Activated CD4-positive, alpha-beta T cell treated with anti-CD3 and anti-CD28 coated beads, Interleukin-2, amount 10 ng/mL, durations not matched to agents 24 days and 14 days (primary cell): ENCODE results near the gene CELF3. TPM values are rescaled to one million over a fixed set of nuclear protein-coding genes. Genes with fewer than 3 reads are reported as not detected.
A peak's percentile ranks its signal among the peaks of the same experiment; 100 is the strongest.

Source experiments
- DNase-seq: peaks from one replicate; pipeline ENCODE4 v3.0.0; 2022
- H3K27ac Mint-ChIP-seq: one replicate; pipeline ENCODE4 v1.8.0; 2022; ENCODE audit warnings: mild to moderate bottlenecking, mixed read lengths
- H3K27me3 Mint-ChIP-seq: one replicate; pipeline ENCODE4 v1.8.0; 2022; ENCODE audit warnings: mixed read lengths
- H3K36me3 Mint-ChIP-seq: one replicate; pipeline ENCODE4 v1.8.0; 2022; ENCODE audit warnings: low read depth, mild to moderate bottlenecking, mixed read lengths
- H3K4me1 Mint-ChIP-seq: one replicate; pipeline ENCODE4 v1.8.0; 2021; ENCODE audit warnings: mixed read lengths
- H3K4me3 Mint-ChIP-seq: one replicate; pipeline ENCODE4 v1.8.0; 2022; ENCODE audit warnings: mild to moderate bottlenecking, moderate library complexity, mixed read lengths
- H3K9me3 Mint-ChIP-seq: one replicate; pipeline ENCODE4 v1.8.0; 2021; ENCODE audit warnings: mixed read lengths
- intact Hi-C: fragments of 100-400 bp; cut with micrococcal nuclease; formaldehyde crosslinking; loops from one replicate; pipeline ENCODE4 v1.15.1; 2023
- total RNA-seq: library from RNA; stranded (reverse); gene quantifications from 2 replicates; pipeline ENCODE4 v1.2.3, GENCODE V29; 2022

Gene CELF3
- total RNA-seq, 1 donor from 2014 or later = not detected

DNA sequence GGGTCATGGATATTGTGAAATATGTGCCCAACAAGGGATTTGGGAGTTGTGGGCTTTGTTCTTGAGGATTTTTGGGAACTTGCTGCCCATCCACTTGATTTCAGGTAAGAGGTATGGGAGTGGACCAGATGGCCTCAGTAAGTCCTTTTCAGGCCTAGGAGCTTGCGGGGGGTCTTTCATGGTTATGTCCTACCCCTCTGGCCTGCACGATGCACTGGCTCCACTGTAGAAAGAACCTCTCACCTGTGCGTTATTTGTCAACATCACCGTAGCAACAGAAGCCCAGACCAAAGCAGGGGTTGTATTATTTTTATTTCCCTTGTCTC, 13.3 kb upstream of the CELF3 start:
- DNase-seq = no peak
- peaks cover 35% of the 10 kb centered on the region for H3K27me3 Mint-ChIP-seq

DNA sequence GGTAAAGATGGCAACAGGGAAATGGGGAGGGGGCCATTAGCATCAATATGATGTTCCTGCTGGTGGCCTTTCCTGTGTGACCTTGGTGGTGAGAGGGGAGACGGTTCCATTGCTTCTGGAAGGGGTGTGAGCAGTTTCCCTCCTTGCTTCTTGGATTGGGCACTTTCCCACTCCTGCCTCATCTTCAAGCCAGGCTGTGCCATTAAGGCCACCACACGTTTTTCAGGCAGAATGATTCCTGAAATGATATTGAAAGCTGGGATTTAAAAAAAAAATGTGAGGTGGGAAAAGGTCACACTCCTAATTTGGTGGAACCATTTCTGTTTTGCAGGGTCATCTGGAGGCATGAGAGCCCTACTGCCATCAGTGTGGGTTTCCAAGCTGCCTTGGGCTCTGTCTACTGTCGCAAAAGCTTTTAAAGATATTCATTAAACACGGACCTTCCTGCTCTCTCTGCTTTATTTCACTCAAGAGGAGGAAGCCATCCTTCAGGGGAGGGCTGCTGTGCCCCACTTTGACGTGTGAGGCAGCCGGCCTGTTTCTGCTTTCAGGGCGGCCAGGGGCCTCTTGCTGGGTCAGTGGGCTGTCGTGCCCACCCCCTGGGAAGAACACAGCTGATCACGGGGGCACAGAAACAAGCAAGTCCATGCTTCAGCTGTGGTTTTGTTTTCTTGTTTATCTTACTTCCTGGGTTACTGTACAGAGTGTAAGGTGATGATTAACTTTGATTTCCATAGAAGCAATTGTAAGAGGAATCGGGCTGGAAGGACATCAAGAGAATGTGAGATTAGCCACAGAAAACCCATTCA, 12.8 kb upstream of the CELF3 start:
- intact Hi-C loops = no loop called here
- Mint-ChIP-seq H3K9me3 (no peaks in the 10 kb centered on the region), H3K4me1 (peaks cover 2% of the 10 kb centered on the region), H3K36me3 (no peaks in the 10 kb centered on the region), H3K27me3 (peaks cover 36% of the 10 kb centered on the region), H3K4me3 (no peak overlapping the region), H3K27ac (no peak overlapping the region)
- no peak for DNase-seq

More for the DNA sequence above, 13.3 kb upstream of the CELF3 start:
- Mint-ChIP-seq H3K36me3 (no peaks in the 10 kb centered on the region), H3K4me3 (no peak overlapping the region), H3K4me1 (peaks cover 3% of the 10 kb centered on the region), H3K9me3 (no peaks in the 10 kb centered on the region), H3K27ac (no peak overlapping the region)
- intact Hi-C loops = no loop called here

DNA sequence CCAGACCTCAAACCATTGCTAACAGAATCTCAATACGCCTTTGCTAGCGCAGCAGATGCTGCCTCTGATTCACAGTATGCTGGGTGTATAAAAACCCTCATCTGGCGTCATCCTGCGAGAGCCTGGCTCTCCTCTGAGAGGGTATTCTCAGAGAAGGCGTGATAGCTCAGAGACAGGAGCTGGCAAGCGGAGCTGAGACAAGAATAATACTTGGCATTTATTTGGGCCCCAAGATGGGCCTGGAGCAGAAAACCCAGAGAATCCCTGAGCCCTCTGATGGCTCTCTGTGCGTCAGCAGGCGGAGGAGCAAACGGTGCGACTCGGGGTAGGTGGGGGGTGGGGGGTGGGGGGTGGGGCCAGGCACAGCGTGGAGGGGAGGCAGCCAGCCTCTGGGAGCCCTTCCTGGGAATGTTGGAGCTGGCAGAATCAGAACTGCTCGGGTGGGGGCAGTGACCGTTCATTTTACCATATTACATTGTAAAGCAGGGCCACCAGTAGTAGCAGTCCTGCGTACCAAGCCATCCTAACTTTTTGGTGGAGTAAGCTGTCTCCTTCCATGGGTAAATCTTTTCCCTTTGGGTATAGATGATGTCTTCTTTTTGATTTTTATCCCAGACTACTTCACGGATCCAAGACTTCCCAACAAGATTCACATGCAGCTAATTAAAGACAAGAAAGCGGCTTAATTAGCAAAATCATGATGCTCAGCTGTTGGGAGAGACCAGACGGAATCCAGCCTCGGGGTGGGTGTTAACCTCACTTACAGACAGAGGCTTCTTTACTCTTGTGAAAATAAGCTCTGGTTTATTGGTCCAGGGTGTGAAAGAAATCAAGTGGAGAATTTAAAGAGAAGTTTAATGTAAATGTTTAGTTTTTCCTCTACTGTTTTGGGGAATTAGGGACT, 11.8 kb upstream of the CELF3 start:
- H3K9me3 Mint-ChIP-seq = no peaks in the 10 kb centered on the region
- H3K36me3 Mint-ChIP-seq = no peaks in the 10 kb centered on the region
- peaks cover 2% of the 10 kb centered on the region for H3K4me1 Mint-ChIP-seq
- no peak for DNase-seq
- peaks cover 46% of the 10 kb centered on the region for H3K27me3 Mint-ChIP-seq
- intact Hi-C loops = no loop called here
- H3K27ac Mint-ChIP-seq = no peak overlapping the region
- H3K4me3 Mint-ChIP-seq = no peak overlapping the region

DNA sequence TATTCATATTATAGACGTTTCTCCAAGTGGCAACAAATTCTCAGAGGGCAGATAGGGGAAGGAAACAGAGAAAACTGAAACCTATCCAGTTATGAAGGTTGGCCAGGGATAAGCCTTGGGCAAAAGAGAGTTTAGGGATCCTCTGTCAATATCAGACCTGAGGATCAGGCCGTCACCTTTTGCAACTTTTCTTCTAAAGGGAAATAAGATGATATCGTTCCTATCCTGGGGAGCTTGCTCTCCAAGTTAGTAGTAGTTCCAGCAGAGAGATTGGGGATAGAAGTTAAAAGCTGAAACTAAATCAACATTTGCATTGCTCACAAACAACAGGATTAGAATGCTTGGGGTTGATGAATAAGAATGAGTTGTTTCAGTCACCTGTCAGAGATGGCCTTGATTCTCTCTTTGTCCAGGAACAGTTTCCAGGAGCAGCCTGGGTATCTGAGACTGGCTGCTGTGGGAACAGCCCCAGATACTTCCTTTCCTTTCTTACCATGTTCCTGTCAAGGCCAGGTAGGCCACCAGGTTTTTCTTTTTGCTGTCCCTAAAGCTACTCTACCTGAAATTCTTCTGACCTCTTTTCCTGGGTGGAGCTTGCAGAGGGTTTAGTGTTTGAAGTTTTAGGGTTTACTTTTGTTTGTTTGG, 7.2 kb upstream of the CELF3 start:
- Mint-ChIP-seq H3K36me3 (no peaks in the 10 kb centered on the region), H3K4me3 (no peak overlapping the region), H3K9me3 (no peaks in the 10 kb centered on the region), H3K27ac (no peak overlapping the region), H3K4me1 (peaks cover 16% of the 10 kb centered on the region), H3K27me3 (peaks cover 69% of the 10 kb centered on the region)
- intact Hi-C loops = loop anchor here (5.0 kb wide), 1 partner anchor 282 kb away; no protein-coding TSS in a partner anchor
- no peak for DNase-seq

DNA sequence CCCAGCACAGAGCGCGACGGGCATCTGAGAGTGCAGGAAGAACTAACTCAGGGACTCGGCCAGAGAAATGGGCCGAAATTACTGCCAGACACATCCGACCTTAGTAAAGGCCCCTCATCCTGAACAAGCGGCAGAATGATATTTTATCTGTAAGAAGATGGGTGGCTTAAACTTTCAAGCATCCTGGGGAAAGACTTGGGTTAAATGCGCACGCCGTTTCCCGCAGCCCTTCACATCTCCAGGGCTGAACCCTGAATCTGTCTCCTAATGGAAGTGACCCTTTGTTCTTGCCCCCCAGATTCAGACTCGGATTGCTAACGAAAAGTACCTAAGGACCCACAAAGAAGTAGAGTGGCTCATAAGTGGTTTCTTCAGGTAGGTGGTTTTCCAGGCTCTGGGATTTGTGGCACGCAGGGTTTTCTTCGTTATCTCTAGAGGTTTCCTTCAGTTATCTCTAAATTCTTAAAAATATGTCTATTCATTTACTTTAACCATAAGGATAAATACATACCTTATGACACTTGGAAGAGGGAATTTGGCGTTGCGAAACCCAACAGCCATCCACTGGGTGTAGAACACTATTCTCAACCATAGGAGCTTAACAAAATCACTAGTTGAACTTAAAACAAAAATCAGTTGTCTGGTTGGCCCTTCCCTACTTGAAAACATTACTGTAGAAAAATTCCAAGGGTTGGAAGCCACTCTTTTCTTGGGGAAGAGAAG, 5.3 kb upstream of the CELF3 start:
- Mint-ChIP-seq H3K27ac (no peak overlapping the region), H3K27me3 (peaks cover 79% of the 10 kb centered on the region), H3K36me3 (no peaks in the 10 kb centered on the region), H3K4me3 (peak overlapping the region; percentile 85), H3K4me1 (peaks cover 20% of the 10 kb centered on the region), H3K9me3 (no peaks in the 10 kb centered on the region)
- DNase-seq = no peak
- intact Hi-C loops = loop anchor here (1.0 to 5.0 kb wide), 2 partner anchors 68 to 280 kb away; partner anchors contain the start of gene TDRKH

DNA sequence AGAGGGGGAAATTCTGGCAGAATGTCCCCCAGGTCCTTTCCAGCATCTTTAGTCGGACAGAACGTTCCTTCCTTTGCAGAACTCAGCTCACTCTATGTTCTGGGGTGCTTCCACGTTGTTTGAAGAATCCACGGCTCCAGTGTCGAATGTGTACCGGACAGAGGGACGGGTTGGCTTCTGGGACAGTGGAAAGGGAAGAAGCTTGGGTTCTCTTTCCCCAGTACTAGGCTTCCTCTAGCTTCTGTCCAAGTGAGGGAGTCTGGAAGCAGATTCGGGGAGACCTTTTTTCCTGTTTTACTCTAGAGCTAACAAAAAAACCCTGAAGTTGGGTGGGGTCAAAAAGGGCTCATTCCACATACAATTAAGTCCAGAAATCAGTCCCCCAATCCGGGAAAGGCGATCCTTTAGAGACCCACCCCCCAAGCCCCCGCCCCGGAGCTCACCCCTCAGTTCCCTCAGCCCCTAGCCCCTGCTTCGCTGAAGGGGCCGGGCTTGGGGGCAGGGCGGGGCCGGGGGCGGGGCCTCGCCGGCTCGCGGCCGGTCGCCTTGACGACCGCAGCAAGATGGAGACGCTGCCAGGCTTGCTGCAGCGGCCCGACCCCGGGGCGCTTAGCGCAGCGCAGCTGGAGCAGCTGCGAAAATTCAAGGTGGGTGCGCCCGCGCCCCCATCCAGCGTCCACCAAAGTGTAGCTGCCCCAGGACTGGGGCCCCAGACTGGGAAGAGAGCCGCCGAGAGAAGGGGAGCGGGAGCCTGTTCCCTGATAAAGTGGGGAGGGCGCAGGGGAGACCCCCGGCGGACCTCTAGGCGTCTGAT, 4.6 kb upstream of the CELF3 start, which contains the start of gene RIIAD1:
TSS of gene RIIAD1 (plus strand) at position 549 of the 814 bp plus-strand sequence. CDS start at position 564, 15 bp downstream.
- Mint-ChIP-seq H3K27ac (no peak within 1 kb of the TSS), H3K36me3 (no peaks in the 10 kb centered on the region), H3K4me3 (peak within 1 kb of the TSS; percentile 85), H3K4me1 (peaks cover 24% of the 10 kb centered on the region), H3K9me3 (no peaks in the 10 kb centered on the region), H3K27me3 (peaks cover 78% of the 10 kb centered on the region)
- intact Hi-C loops = loop anchor here (1.0 to 5.0 kb wide), 2 partner anchors 69 to 279 kb away; partner anchors contain the start of gene TDRKH
- peak; percentile 82 for DNase-seq

DNA sequence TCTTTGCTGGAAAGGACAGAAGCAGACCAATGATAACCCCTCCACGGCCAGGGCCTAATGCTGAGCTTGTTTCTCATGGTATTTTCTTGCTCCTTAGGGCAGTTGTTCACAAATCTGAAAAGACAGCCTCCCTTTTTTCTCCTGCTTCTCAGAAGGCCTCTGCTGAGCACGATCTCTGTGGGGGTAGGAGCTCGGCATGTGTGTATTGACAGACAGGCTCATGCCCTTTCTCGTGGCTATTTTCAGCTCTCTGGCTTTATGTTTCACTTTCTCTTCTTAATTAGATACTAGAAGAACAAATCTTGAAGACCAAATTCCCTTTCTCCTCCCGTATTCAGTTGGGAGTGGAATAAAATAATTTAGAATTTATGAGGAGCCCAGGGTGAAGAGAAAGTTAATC, 4.0 kb upstream of the CELF3 start:
- Mint-ChIP-seq H3K4me1 (peaks cover 23% of the 10 kb centered on the region), H3K27me3 (peaks cover 78% of the 10 kb centered on the region), H3K36me3 (no peaks in the 10 kb centered on the region), H3K4me3 (peak overlapping the region; percentile 81), H3K9me3 (no peaks in the 10 kb centered on the region), H3K27ac (no peak overlapping the region)
- intact Hi-C loops = loop anchor here (5.0 kb wide), 1 partner anchor 278 kb away; no protein-coding TSS in a partner anchor
- DNase-seq = peak; percentile 69

DNA sequence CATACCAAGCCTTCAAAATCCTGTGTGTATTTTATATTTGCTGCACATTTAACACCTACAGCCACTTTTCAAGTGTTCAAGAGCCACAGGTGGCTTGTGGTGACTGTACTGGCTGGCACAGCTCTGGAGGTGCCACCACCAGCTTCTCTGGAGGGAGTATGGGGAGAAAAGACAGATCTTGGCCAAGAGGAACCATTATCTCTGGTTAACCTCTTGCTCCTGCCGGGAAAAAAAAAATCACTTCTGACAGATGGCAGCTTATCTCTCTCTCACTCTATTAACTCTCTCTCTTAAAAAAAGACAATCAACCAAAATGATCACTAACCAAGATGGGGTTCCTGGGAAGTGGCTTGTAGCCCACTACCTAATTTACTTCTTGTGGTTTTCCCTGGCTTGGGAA, 3.5 kb upstream of the CELF3 start:
- intact Hi-C loops = loop anchor here (5.0 kb wide), 1 partner anchor 278 kb away; no protein-coding TSS in a partner anchor
- no peaks in the 10 kb centered on the region for H3K9me3 Mint-ChIP-seq
- peaks cover 81% of the 10 kb centered on the region for H3K27me3 Mint-ChIP-seq
- H3K27ac Mint-ChIP-seq = no peak overlapping the region
- H3K4me3 Mint-ChIP-seq = peak overlapping the region; percentile 0
- no peaks in the 10 kb centered on the region for H3K36me3 Mint-ChIP-seq
- peaks cover 23% of the 10 kb centered on the region for H3K4me1 Mint-ChIP-seq
- no peak for DNase-seq

DNA sequence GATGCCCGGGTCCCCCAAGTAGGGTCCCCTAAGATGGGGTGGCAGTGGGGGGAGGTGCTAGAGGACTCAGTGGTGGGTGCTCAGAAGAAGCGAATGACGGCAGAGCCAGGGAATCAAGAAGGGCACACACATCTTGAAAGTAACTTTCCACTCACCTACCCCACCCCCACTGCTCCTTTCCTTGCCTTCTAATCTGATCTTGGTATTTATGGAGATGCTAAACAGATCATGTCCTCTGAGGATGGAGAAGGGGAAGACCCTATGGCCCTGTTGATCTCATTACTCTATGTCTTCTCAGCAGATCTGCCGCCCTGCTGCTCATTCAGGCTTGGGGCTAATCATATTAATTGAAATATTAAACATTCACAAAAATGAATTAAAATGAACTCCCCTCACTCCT, 2.1 kb upstream of the CELF3 start:
- Mint-ChIP-seq H3K27me3 (peaks cover 81% of the 10 kb centered on the region), H3K9me3 (no peaks in the 10 kb centered on the region), H3K27ac (no peak overlapping the region), H3K36me3 (no peaks in the 10 kb centered on the region), H3K4me1 (peaks cover 23% of the 10 kb centered on the region), H3K4me3 (no peak overlapping the region)
- no peak for DNase-seq
- intact Hi-C loops = loop anchor here (1.0 kb wide), 1 partner anchor 118 kb away; no protein-coding TSS in a partner anchor

DNA sequence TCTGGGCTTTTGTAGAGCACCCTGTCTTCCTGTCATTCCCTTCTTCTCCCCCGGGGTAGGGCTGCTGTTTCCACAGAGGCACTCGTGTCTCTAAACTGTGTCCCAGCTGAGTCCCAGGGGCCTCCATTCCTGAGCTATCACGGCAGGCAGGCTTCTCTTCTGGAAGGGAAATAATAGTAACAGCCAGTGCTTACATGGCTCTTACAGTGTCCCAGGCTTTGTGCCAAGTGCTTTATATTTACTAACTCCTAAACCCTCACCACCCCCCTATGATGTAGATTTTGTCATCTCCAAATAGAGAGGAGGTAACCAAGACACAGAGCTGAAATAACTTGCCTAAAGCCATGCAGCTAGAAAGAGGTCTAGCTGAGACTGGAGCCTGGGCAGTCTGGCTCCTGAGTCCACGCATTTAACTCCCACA, 1.4 kb upstream of the CELF3 start:
- intact Hi-C loops = no loop called here
- Mint-ChIP-seq H3K4me3 (no peak overlapping the region), H3K36me3 (no peaks in the 10 kb centered on the region)

DNA sequence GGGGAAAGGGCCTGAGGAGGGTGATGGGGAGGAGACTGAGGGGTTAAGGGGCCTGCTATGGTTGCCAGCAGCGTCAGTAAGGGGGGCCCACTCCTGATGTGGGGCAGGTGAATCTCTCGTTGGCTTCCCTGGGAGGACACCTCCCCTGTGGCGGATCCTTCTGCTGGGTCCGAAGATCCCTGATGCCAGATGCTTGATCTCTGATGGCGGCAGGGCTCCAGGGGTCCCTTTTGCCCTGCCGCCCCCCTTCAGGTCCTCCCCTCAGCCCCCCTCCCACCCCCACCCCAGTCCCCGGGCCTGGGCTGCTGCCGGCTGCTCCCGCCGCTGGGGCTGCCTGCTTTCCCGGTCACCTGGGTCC, 219 bp downstream of the CELF3 start:
- no peak overlapping the region for H3K27ac Mint-ChIP-seq
- peaks cover 20% of the 10 kb centered on the region for H3K4me1 Mint-ChIP-seq
- no peaks in the 10 kb centered on the region for H3K9me3 Mint-ChIP-seq
- H3K36me3 Mint-ChIP-seq = no peaks in the 10 kb centered on the region
- peaks cover 67% of the 10 kb centered on the region for H3K27me3 Mint-ChIP-seq
- no peak overlapping the region for H3K4me3 Mint-ChIP-seq
- no peak for DNase-seq
- intact Hi-C loops = no loop called here

More for the DNA sequence above, 1.4 kb upstream of the CELF3 start:
- Mint-ChIP-seq H3K9me3 (no peaks in the 10 kb centered on the region), H3K4me1 (peaks cover 23% of the 10 kb centered on the region), H3K27ac (no peak overlapping the region), H3K27me3 (peaks cover 79% of the 10 kb centered on the region)
- no peak for DNase-seq

DNA sequence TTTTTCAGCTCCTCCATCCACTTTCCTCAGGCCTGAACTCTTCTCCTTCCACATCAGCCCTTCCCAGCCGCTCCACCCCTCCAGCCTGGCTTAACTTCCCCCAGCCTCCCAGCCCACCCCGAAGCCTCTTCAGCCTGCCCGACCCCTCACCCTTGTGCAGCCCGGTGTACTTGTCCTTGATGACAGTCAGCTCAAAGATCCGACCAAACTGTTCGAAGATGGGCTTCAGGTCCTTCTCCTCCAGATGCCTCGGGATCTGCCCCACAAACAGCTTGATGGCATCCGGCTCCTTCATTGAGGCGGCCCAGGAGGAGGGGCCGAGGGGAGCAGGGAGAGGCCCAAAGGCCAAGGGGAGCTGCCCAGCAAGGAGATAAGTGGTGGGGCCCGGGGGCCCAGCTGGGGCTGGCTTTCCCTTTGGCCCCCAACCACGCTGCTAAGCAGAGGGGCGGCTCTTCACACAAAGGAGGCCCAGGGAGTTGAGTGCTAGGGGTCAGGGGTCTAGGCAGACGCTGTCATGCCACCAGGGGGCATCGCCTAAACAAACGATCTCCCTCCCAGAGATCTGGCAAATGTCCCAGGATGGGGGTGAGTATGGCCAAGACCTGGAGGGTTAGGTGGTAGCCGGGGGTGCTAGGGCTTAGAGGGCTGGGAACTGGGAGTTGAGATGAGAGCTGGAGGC, 738 bp downstream of the CELF3 start:
- H3K27ac Mint-ChIP-seq = no peak overlapping the region
- H3K9me3 Mint-ChIP-seq = no peaks in the 10 kb centered on the region
- H3K4me1 Mint-ChIP-seq = peaks cover 18% of the 10 kb centered on the region
- no peak for DNase-seq
- intact Hi-C loops = no loop called here
- peaks cover 64% of the 10 kb centered on the region for H3K27me3 Mint-ChIP-seq
- no peak overlapping the region for H3K4me3 Mint-ChIP-seq
- no peaks in the 10 kb centered on the region for H3K36me3 Mint-ChIP-seq
